Medulla oblongata (tissue), 1 donor: ENCODE results near the gene TBC1D16.
A peak's percentile ranks its signal among the peaks of the same experiment; 100 is the strongest.
"Not testable (repeated sequence)": the region's sequence is repeated elsewhere in the genome, so short reads cannot be mapped to it uniquely, and the experiment has no call there.

Source experiments
- DNase-seq: peaks from one replicate; pipeline ENCODE4 v3.0.0-alpha.2; 2015; ENCODE audit errors: extremely low spot score

TBC1D16 gene

DNA sequence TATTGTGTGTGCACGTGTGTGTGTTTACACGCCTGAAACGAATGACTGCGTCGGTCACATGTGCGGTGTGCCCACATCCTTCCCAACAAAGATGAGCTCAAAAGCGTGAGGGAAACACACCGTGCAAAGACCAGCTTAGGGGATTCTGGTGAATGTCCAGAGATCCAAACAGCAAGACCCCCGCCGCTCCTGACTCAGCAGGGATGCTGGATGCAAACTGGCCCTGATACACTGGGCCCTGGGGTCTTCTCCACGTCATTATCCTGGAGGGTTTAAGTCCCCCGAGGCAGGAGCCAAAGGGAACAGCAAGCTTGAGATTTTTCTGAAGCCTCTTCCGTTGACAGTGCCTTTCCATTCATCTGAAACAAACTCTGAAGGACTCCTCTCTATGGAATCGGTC is 59.2 kb downstream of the TBC1D16 start:
- DNase-seq: no peak

DNA sequence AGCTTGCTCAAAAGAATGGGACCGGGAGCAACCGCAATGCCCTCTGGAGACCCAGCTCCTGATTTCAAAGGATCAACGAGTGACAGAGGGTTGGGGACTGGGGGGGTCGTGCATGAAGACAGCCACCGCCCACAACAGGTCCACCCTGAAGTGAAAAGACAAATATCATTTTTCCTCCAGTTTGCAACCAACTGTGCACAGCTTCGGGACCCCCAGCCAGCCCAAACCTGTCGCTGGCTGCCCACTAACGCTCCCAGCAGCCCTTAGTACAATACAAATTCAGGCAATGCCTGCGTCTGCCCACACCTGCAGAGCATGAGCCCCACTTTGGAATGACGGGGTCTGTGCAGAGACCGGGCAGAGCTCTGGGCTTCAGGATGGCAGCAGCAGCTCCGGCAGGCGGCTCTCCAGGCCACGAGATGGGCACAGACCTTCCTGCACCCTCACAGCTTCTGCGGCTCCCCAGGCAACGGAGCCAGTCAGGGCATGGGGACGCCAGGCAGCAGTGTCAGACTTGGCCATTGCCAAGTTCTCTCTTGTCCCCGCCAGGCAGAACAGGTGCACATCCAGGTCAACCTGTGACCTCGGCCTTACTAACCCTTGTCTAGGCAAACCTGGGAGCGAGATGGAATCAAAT is 60.1 kb downstream of the TBC1D16 start:
- DNase-seq: no peak

DNA sequence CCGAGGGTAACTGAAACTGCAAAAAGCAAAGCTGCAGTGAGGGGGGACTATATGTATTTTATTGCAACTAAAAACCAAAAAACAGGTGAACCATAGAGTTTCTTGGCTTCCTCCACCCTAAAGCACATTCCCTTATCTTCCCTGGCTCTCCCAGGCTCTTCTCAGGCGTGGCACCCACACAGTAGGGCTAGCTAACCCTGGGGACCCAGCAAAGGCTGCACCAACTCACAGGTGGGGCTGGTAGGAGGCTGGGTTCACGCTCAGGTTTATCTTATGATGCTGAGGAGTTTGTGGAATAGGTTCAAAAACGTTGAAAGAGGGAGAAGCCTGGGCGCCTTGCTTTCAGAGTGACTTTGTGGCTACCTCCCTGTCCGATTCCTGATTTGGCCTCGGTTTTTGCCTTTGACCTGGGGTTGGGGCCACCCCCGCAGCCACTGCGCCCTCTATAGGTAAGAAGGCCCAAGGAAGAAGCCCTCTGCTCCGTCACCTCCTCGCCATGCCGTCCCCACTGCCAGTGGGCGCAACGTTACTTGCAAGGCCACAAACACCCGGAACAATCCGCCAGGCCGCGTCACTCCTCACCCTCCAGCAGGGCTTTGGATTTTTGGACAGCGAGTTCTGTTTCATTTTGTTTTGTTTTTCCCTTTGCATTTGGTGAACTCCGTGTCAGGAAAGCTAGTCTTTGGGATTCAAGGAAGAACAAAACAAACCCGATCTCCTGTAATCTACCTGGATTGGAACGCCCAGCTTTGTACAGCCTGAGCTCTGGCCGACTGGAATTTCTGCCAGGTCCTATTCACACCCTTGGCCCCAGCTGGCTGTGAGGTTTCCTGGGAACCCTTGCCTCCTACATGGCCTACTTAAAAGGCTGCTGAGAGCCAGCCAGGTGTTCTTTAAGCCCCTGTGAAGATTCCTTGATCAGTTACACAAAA is 60.8 kb downstream of the TBC1D16 start:
- DNase-seq: no peak

DNA sequence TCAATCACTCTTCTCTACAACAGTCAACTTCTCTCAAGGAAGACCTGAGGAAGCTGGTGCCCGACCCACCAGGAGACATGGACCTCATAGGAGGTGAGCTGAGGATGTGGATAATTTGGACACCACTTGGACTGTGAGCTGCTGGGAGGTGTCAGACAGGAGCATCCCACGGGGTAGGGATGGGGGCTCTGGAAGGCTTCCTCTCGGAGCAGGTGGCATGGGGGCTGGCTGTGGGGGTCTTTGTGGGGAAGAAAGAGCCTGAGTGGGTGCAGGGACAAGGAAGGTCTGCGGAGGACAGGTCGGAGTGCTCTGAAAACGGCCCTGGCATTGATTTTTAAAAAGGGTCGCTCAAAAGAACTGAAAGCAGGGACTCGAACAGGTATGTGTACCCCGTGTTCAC is 64.0 kb downstream of the TBC1D16 start:
- DNase-seq: no peak

DNA sequence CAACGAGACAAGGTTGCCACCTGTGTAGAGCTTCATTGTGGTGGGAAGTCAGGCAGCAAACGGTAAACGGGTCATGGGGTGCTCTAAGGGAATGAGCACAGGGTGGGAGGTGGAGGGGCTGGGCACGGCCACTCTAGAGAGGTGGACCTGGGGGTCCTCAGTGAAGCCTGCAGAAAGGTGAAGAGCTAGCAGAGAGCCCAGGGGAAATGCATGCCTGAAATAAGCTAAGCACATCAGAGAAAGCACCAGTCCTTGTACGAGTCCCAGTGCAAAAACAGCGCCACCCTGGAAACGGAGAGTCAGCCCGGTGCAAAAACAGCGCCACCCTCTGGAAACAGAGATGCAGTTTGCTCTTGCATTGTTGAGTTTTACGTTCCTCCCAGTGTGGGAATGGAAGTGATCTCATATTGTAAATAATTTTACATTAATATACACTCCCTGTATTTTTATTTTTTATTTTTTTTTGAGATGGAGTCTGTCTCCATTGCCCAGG is 65.0 kb downstream of the TBC1D16 start:
- peak; percentile 76 for DNase-seq

DNA sequence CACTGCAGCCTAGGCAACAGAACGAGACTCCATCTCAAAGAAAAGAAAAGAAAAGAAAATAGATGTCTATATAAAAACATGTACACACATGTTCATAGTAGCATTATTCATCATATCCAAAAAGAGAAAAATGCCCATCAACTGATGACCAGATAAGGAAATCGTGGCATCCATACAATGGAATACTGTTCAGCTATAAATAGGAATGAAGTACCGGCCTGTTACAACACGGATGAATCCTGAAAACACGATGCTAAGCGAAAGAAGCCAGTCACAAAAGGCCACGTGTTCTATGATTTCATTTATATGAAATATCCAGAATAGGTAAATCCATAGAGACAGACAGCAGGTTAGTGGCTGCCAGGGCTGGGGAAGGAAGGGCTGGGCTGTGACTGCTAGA is 65.8 kb downstream of the TBC1D16 start:
- DNase-seq: no peak

DNA sequence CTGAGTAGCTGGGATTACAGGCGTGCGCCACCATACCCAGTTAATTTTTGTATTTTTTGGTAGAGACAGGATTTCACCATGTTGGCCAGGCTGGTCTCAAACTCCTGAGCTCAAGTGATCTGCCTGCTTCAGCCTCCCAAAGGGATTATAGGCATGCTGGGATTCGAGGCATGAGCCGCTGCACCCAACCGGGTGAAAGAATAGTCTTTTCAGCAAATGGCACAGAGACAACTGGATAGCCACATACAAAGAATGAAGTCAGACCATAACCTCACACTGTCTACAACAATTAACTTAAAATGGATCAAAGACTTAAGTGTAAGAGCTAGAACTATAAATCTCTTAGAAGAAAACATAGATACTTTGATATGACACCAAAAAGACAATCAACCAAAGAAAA is 67.6 kb downstream of the TBC1D16 start:
- no peak for DNase-seq

DNA sequence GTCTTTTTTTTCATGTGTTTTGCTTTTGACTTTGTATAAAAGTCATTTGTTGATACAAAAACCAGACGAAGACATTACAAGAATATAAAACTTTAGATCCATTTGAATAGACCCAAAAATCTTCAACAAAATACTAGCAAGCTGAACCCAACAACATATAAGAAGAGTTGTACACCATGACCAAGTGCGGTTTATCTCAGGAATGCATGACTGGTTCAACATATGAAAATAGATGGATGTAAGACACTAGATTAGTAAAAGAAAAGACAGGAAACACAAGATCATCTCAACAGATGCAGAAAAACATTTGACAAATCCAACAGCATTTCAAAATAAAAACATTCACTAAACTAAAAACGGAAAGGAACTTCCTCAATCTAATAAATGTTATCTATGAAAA is 69.0 kb downstream of the TBC1D16 start:
- no peak for DNase-seq

DNA sequence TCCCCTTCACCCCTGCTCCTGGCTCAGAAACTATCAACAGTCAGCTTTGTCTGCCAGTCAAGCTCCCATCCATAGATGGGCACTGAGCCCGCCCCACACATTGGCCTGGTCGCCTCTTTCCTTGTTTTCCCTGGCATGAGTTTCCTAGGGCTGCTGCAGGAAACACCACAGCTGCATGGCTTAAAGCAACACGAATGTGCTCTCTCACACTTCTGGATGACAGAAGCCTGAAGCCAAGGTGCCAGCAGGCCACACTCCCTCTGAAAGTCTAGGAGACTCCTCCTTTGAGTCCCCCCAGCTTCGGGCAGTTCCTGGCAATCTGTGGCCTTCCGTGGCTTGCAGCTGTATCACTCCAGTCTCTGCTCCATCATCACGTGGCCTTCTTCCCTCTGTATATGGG is 69.9 kb downstream of the TBC1D16 start:
- DNase-seq: peak; percentile 72

DNA sequence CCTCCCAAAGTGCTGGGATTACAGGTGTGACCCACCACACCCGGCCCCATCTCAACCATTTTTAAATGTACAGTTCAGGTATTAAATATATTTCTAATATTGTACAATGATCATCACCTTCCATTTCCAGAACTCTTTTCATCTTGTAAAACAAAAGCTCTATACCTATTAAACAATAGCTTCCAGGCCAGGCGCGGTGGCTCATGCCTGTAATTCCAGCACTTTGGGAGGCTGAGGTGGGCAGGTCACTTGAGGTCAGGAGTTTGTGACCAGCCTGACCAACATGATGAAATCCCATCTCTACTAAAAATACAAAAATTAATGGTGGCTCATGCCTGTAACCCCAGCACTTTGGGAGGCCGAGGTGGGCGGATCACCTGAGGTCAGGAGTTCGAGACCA is 73.2 kb downstream of the TBC1D16 start:
- DNase-seq: not testable (repeated sequence)

DNA sequence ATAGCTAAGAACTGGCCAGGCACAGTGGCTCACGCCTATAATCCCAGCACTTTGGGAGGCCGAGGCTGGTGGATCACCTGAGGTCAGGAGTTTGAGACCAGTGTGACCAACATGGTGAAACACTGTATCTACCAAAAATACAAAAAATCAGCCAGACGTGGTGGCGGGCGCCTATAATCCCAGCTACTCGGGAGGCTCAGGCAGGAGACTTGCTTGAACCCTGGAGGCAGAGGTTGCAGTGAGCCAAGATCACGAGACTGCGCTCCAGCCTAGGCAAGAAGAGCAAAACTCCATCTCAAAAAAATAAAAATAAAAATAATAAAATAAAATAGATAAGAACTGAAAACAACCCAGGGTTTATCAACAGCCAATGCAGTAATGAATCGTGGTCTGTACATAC is 74.1 kb downstream of the TBC1D16 start:
- DNase-seq: not testable (repeated sequence)

DNA sequence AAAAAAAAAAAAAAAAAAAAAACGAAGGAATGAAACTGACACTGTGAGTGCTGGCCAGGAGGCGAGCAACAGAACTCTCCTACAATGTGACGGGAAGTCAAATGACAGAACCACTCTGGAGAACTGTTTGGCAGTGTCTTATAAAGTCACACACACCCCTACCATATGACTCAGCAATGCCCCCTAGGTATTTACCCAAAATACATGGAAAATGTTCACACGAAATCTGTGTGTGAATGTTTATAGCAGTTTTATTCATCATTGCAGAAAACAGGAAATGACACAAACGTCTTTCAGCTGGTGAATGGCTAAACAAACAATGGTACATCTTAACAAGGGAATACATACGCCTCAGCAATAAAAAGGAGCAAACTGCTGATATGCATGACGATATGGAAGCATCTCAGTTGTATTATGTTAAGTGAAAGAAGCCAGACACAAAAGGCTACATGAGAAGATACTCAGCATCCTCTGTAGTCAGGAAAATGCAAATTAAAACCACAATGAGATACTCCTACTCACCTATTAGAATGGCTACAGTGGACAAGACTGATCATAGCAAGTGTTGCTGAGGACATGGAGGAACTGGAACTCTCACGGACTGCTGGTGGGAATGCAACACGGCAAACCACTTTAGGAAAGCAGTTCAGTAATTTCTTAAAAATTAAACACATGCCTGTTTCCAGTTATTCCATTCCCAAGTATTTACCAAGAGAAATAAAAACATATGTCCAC is 74.7 kb downstream of the TBC1D16 start:
- DNase-seq: no peak

DNA sequence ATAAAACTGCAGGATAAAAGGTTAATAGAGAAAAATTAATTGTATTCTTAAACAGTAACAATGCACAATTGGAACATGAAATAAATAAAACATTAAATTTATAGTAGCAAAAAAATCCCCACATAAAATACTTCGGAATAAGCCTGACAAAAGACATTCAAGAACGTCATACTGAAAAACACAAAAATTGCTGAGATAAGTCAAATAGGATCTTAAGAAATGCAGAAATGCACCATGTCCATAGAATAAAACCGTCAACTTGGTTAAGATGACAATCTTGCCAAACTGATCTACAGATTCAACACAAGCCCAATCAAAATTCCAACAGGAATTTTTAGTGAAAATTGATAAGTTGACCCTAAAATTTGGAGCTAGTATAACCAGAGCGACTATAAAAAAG is 76.6 kb downstream of the TBC1D16 start:
- DNase-seq: no peak

DNA sequence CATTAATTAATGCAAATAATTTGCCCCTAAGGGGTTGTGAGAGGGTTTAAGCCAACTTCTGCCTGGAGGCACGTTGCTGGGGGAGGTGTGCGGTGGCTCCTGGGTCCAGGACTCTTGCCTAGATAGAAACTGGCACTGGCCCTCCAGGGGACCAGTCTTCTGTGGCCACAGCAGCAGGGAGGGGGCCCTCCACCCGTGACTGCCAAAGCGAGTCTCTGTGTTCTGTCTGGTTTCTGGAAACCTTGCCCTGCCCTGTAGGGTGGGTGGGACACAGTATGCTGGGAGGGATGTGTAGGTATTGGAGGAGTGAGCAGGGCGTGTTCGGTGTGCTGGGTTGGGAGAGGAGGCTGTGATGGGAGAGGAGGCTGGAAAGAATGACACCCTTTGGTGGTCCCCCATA is 78.8 kb downstream of the TBC1D16 start:
- no peak for DNase-seq

DNA sequence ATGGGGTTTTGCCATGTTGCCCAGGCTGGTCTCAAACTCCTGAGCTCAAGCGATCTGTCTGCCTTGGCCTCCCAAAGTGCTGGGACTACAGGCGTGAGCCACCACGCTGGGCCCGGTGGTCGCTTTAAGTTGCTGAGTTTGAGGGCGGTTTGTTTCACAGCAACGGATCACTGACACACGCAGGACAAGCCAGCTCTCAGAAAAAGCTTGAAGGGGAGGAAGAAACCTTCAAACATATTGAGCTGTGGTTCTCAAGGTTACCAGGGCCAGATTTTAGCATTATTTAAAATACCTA is 79.3 kb downstream of the TBC1D16 start:
- DNase-seq: not testable (repeated sequence)

DNA sequence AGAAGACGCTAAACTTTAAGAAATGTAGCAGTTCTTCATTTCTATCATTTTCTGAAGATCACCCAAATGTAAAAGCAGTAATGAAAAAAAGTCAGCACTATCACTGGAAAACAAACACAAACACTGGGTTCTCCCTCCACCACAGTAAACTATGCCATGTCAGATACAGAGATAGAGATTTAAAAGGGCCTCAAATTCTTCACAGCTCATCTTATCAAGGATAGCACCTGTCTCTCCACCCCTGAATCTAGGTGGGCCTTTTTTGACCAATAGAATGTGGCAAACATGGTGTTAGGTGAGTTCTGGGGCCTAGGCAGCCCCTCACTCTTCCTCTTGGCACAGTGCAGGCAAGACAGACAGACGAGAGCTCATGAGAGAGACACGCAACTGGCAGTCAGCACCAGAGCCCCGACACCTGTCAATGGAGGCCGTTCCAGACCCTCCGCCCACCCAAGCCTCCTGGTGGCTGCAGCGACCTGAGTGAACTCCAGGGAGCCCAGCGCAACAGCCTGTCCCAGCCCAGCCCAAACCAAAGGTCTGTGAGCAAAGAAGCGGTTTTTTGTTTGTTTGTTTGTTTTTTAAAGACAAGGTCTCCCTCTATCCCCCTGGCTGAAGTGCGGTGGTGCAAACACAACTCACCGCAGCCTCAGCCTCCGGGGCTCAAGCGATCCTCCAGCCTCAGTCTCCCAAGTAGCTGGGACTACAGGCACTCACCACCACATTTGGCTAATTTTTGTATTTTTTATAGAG is 79.8 kb downstream of the TBC1D16 start:
- no peak for DNase-seq

DNA sequence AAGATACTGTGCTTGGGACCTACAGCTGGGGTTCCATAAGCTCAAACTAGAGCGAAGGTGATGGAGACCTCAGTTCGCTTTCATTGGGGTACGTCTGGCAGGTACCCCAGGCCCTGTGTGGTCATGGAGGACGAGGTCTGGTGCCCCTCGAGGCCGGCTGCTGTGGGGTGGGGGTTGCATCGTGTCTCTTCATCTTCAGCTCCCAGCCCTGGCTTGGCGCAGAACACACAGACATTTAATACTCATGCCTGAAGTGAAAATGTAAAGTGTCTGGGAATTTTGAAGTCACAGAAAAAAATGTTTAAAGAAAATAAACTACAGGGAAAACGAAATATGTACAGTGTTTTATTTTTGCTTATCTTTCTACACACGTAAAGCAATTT is 80.5 kb downstream of the TBC1D16 start:
- no peak for DNase-seq

DNA sequence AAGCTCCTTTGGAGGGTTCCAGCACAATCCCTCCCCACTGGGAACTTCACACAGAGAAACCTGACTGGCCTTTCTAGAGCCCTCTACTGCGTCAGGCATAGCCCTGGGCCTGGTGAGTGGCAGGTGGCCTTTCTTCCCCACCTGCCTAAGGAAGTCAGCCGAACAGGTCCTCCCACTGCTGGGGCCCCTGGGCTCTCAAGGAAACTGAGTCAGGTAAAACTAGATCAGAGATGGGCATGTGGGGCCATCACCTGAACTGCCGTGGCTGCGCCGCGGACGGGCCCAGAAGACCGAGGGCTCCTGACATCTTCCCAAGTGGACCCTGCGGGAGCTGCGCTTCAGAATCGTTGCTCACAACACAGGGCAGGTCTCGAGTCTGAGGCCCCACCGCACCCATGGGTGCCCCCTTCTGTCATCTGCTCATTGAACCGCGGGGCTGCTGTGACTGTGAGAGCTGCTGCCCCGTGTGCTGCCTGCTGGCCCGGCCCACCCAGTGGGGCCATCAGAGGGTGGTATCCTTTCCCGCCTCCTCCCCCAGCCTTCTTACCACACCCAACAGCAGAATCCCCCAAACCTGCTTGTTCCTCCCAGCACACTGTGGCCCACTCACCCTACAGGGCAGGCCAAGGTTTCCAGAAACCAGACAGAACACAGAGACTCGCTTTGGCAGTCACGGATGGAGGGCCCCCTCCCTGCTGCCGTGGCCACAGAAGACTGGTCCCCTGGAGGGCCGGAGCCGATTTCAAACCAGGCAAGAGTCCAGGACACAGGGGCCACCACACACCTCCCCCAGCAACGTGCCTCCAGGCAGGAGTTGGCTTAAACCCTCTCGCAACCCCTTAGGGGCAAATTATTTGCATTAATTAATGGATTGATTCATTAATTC is 81.1 kb downstream of the TBC1D16 start:
- no peak for DNase-seq

DNA sequence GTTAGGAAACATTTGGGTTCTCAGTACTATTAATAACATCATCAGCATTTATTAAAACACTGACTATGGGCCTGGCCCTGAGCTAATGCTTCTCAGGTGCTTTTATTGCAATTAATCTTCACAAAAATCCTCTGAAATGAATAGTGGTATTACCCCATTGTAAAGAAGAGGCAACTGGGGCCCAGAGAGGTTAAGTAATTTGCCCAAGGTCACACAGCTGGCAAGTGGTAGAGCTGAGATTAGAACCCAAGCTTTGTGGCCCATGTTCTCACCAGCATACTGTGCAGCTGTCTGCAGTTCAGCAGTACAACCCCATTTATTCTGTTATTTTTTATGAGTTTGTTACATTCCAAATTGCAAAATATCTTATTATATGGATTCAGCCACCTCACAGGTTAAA is 82.3 kb downstream of the TBC1D16 start:
- no peak for DNase-seq

DNA sequence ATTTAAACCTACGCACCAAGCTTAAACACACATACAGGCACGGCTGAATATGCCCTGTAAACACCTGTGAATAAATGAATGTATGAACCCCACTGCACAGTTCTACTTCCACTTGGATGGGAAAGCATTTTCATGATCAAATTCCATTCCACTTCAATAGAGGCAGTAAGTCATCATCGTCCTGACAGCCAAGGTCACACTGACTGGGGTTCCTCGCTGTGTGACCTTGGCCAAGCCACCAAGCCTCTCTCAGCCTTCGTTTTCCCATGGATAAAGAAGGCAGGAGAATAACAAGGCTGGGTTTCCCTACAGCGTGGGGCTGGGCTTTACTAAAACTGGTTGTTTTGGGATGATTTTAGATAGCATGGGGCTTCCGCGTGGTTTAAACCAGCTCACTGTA is 82.8 kb downstream of the TBC1D16 start:
- no peak for DNase-seq
